Upper lobe of left lung (tissue), 6 donors: ENCODE data around the gene PBX3. TPM values are rescaled to one million over a fixed set of nuclear protein-coding genes. Genes with fewer than 3 reads are reported as not detected.

ENCODE experiments used
- ATAC-seq, 2 donors: fragments of 200-7000 bp; cut with Tn5 transposase; one replicate each; pipeline ENCODE4 v1.9.1; 2022; ENCODE audit warnings: mild to moderate bottlenecking in 2 of 2, moderate library complexity in 2 of 2; ENCODE audit not compliant: low FRiP score in 2 of 2
- DNase-seq, 2 donors: peaks; one replicate each; pipeline ENCODE4 v3.0.0-alpha.2; 2019 to 2020
- H3K27ac ChIP-seq, 4 donors: fragments of 200-600 bp; sonication (generic); one replicate each; pipeline ENCODE4 v1.5.1; 2016 to 2019
- H3K27me3 ChIP-seq, 4 donors: fragments of 200-600 bp; sonication (generic); one replicate each; pipeline ENCODE4 v1.5.1; 2017 to 2019
- H3K36me3 ChIP-seq, 4 donors: fragments of 200-600 bp; sonication (generic); one replicate each; pipeline ENCODE4 v1.5.1; 2016 to 2019
- H3K4me1 ChIP-seq, 4 donors: fragments of 200-600 bp; sonication (generic); one replicate each; pipeline ENCODE4 v1.5.1; 2018 to 2019
- H3K4me3 ChIP-seq, 4 donors: fragments of 200-600 bp; sonication (generic); one replicate each; pipeline ENCODE4 v1.5.1; 2017 to 2019; ENCODE audit warnings: mild to moderate bottlenecking in 2 of 4, moderate library complexity in 1 of 4
- H3K9me3 ChIP-seq, 4 donors: fragments of 200-600 bp; sonication (generic); one replicate each; pipeline ENCODE4 v1.5.1; 2018 to 2019
- CTCF ChIP-seq, 6 experiments: fragments of 450-650 bp in 4 of 6; fragments of 200-600 bp in 2 of 6; sonication (generic) in 2 of 6; IDR thresholded peaks; one replicate each; pipeline ENCODE4 v1.5.1; 2016 to 2019; ENCODE audit warnings: antibody characterized with exemption in 6 of 6
- EP300 ChIP-seq, 4 donors: sonication (generic); formaldehyde crosslinking; IDR thresholded peaks; one replicate each; pipeline ENCODE4 v1.5.1; 2017; ENCODE audit warnings: antibody characterized with exemption in 4 of 4, control low read depth in 2 of 4
- POLR2A ChIP-seq, 4 donors: fragments of 450-650 bp; IDR thresholded peaks; one replicate each; pipeline ENCODE4 v1.5.1; 2016 to 2017; ENCODE audit warnings: antibody characterized with exemption in 4 of 4, mild to moderate bottlenecking in 2 of 4
- POLR2AphosphoS5 ChIP-seq, 2 donors: sonication (generic); formaldehyde crosslinking; IDR thresholded peaks; one replicate each; pipeline ENCODE4 v1.5.1; 2017; ENCODE audit warnings: antibody characterized with exemption in 2 of 2
- WGBS, 2 donors: methylation state at CpG; one replicate each; pipeline ENCODE4 v1.1.5; 2017 to 2018; 5-methylcytosine and 5-hydroxymethylcytosine counted together
- total RNA-seq, 6 donors: library from RNA; depleted of rRNA in 4 of 6; stranded (reverse); fragments of >200 nt in 4 of 6; gene quantifications; one replicate each; pipeline versions ENCODE4 v1.1.0 to v1.2.1, GENCODE V29; 2016 to 2021
- donor health status: DM: no; HTN: no; CAD: no; lungs with moderate emphysema.
- donor health status: DM: no; HTN: yes; CAD: no; lungs with severe emphysema.

Gene PBX3
- total RNA-seq, 6 donors from 2014 or later = 25.7 to 57.6 (median 41.9) TPM

GRCh38 chr9:125942125-125942524, 195.0 kb downstream of the PBX3 start:
- DNase-seq (no peak), ATAC-seq (no peak)
- no peak overlapping the region for H3K4me3 ChIP-seq
- H3K36me3 ChIP-seq = no peaks in the 10 kb centered on the region
- H3K9me3 ChIP-seq = peaks cover 0 to 5% (median 0%) of the 10 kb centered on the region in 4 donors
- TF ChIP-seq POLR2AphosphoS5 (IDR thresholded peaks at IDR 0.05) (no peak), EP300 (IDR thresholded peaks at IDR 0.05) (no peak), CTCF (IDR thresholded peaks at IDR 0.05) (no peak), POLR2A (IDR thresholded peaks at IDR 0.05) (no peak)
- no peak overlapping the region for H3K27ac ChIP-seq
- H3K27me3 ChIP-seq = no peaks in the 10 kb centered on the region
- whole genome bisulfite sequencing, 2 donors = 92 to 99% methylated on average over 3 of the region's 3 CpGs
- no peaks in the 10 kb centered on the region for H3K4me1 ChIP-seq

- WGBS, 2 donors = 95 to 100% methylated on average over 2 of the region's 2 CpGs
- H3K4me3 ChIP-seq = no peak overlapping the region
- no peak for DNase-seq
- TF ChIP-seq POLR2A (IDR thresholded peaks at IDR 0.05) = no peak
- no peak for TF ChIP-seq CTCF (IDR thresholded peaks at IDR 0.05)
- no peak for TF ChIP-seq POLR2AphosphoS5 (IDR thresholded peaks at IDR 0.05)
- TF ChIP-seq EP300 (IDR thresholded peaks at IDR 0.05) = no peak
- no peak overlapping the region for H3K27ac ChIP-seq
- H3K36me3 ChIP-seq = no peaks in the 10 kb centered on the region
- H3K4me1 ChIP-seq = no peaks in the 10 kb centered on the region
- peaks cover 0 to 5% (median 0%) of the 10 kb centered on the region in 4 donors for H3K9me3 ChIP-seq
- H3K27me3 ChIP-seq = no peaks in the 10 kb centered on the region
- ATAC-seq = no peak
Measured at GRCh38 chr9:125943831-125944230, 196.7 kb downstream of the PBX3 start.

- no peak overlapping the region for H3K27ac ChIP-seq
- no peaks in the 10 kb centered on the region for H3K27me3 ChIP-seq
- ATAC-seq (no peak), DNase-seq (no peak)
- no peaks in the 10 kb centered on the region for H3K4me1 ChIP-seq
- TF ChIP-seq POLR2AphosphoS5 (IDR thresholded peaks at IDR 0.05) = no peak
- TF ChIP-seq CTCF (IDR thresholded peaks at IDR 0.05) = no peak
- H3K4me3 ChIP-seq = no peak overlapping the region
- H3K36me3 ChIP-seq = no peaks in the 10 kb centered on the region
- H3K9me3 ChIP-seq = peaks cover 0 to 5% (median 0%) of the 10 kb centered on the region in 4 donors
Measured at GRCh38 chr9:125946397-125946796, 199.2 kb downstream of the PBX3 start.

- Histone ChIP-seq H3K36me3 (no peaks in the 10 kb centered on the region), H3K4me1 (no peaks in the 10 kb centered on the region), H3K27ac (no peak overlapping the region), H3K27me3 (no peaks in the 10 kb centered on the region), H3K4me3 (no peak overlapping the region), H3K9me3 (peaks cover 0 to 5% (median 0%) of the 10 kb centered on the region in 4 donors)
- DNase-seq = no peak
- WGBS, 2 donors = 74 to 76% methylated on average over 4 of the region's 4 CpGs
- no peak for ATAC-seq
- no peak for TF ChIP-seq CTCF (IDR thresholded peaks at IDR 0.05)
- TF ChIP-seq EP300 (IDR thresholded peaks at IDR 0.05) = no peak
- no peak for TF ChIP-seq POLR2AphosphoS5 (IDR thresholded peaks at IDR 0.05)
- no peak for TF ChIP-seq POLR2A (IDR thresholded peaks at IDR 0.05)
Measured at GRCh38 chr9:125948887-125949596, 201.9 kb downstream of the PBX3 start.
